Kasumi-1 (cell line): ENCODE data around the gene MRPS17.

Experiments
- DNase-seq, 2 experiments: peaks; one replicate each; lab custom pipeline; 2025; lab: John Stamatoyannopoulos, UW

Gene MRPS17

DNA sequence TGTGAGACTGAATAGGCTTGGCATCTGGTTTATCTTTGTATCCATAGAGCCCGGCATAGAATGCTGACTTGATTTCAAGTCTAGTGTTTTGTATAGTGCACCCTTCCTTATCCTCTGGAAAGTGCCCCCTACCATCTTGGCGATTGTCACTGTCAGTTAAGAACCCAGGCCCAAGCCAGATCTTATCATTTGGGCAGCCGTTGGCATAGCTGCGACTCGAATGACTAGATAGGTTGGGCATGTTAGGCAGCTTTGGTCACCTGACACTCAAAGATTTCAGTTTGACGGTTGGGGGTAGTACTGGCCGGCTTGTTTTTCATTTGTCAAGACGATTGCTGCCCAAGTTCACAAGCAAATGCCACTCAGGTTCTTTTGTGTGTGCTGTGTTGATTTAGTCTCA lies 19.3 kb downstream of the MRPS17 start:
- no peak for DNase-seq

GRCh38 chr7:55973747-55974250 lies 22.1 kb downstream of the MRPS17 start:
- no peak for DNase-seq

DNA sequence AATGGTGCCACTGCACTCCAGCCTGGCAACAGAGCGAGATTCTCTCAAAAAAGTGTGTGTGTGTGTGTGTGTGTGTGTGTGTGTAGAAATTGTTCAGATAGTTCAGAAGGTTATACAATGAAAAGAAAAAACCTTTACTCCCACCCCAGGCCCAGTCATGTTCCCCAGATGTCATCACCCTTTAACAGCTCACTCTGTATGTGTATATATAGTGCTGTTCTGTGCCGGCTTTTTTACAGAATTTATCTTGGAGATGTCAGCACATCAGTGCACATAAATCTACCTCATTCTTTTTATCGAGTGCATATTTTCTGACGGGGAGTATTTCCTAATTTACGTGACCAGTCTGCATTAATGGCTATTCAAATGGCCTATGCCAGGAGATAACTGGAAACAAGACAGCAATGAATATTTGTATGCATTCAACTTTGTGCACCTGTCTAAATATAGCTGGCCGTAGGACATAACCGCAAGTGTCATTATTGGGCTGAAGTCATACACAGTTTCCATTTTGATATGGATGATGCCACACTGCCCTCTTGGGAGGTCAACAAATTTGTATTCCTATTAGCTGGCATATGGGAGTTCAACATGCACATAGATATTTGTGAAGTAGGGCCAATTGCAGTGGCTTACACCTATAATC lies 24.4 kb downstream of the MRPS17 start:
- no peak for DNase-seq

GRCh38 chr7:55977831-55978230 lies 26.2 kb downstream of the MRPS17 start:
- DNase-seq, result no peak

GRCh38 chr7:55980266-55980665 lies 28.6 kb downstream of the MRPS17 start:
- DNase-seq, result no peak

DNA sequence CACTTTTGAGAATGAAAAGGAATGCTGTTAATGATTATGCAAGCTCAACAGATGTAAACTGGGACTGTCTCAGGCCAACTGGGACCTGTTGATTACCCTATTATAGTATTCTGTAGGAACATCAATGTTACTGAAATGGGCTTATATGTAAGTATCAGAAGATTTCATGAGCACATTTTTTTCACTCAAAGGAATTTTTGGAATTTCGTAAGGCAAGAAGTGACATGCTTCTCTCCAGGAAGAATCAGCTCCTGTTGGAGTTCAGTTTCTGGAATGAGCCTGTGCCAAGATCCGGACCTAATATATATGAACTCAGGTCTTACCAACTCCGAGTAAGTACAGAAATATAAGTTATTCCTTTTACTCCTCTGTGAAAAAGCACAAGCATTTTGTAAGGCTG lies 31.9 kb downstream of the MRPS17 start:
- no peak for DNase-seq

GRCh38 chr7:55992346-55992745 lies 40.7 kb downstream of the MRPS17 start:
- no peak for DNase-seq

DNA sequence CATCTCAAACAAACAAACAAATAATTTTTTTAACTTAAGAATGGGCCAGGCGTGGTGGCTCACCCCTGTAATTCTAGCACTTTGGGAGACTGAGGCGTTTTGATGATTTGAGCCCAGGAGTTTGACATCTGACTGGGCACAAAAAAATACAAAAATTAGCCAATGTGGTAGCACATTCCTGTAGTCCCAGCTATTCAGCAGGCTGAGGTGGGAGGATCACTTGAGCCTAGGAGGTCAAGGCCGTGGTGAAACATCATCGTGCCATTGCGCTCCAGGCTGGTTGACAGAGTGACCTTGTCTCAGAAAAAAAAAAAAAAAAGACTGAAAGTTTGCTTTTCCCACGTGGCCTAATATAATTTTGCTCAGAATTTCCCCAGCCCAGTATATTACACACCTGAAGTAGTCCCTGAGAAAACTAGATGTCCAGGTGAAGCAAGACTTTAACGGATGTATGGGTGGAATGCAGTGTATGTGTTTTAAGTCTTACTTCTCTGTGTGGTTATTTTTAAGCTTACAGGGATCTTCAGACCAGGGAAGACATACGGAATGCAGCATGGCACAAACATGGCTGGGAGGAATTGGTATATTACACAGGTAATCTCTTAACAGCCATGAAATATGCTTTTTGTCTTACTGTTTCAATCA lies 45.3 kb downstream of the MRPS17 start:
- DNase-seq, result no peak

DNA sequence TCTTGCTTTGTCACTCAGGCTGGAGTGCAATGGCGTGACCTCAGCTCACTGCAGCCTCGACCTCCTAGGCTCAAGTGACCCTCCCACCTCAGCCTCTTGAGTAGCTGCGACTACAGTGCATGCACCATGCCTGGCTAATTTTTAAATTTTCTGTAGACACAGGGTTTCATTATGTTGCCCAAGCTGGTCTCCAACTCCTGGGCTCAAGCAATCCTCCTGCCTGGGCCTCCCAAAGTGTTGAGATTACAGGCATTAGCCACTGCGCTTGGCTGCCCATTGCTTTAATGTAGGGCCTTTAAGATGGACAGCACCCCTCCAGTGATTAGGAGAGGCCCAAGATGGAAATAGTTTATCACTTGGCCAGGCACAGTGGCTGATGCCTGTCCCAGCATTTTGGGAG lies 52.1 kb downstream of the MRPS17 start:
- DNase-seq, result no peak
